K562 (cell line): ENCODE measurements around the gene CERS2. TPM values are rescaled to one million over a fixed set of nuclear protein-coding genes. Genes with fewer than 3 reads are reported as not detected.

ENCODE experiments used
- CBX2 ChIP-seq: fragments of 200-600 bp; sonication (generic); IDR thresholded peaks from one replicate; pipeline ENCODE4 v1.6.1; 2012; ENCODE audit warnings: mild to moderate bottlenecking, low read length, inconsistent platforms; ENCODE audit not compliant: insufficient read depth, poor library complexity, severe bottlenecking
- EZH2 ChIP-seq: IDR thresholded peaks from 2 replicates; pipeline ENCODE4 v1.6.1; 2012; ENCODE audit warnings: low read depth, mild to moderate bottlenecking, inconsistent platforms, low read length, borderline replicate concordance
- FOXA1 ChIP-seq: fragments of 450-650 bp; IDR thresholded peaks from 2 replicates; pipeline ENCODE4 v1.6.1; 2016; ENCODE audit warnings: mild to moderate bottlenecking, borderline replicate concordance
- MAFF ChIP-seq: IDR thresholded peaks from 2 replicates; pipeline ENCODE4 v1.6.1; 2012; ENCODE audit warnings: low read length, improper control_type of control experiment
- MIER1 ChIP-seq: fragments of 450-650 bp; IDR thresholded peaks from 2 replicates; pipeline ENCODE4 v1.6.1; 2016; ENCODE audit warnings: antibody characterized with exemption, mild to moderate bottlenecking, low read depth
- PHF21A ChIP-seq: fragments of 450-650 bp; IDR thresholded peaks from 2 replicates; pipeline ENCODE4 v1.6.1; 2017; ENCODE audit warnings: low read depth, borderline replicate concordance
- PKNOX1 ChIP-seq: fragments of 450-650 bp; IDR thresholded peaks from 2 replicates; pipeline ENCODE4 v1.6.1; 2016
- PTTG1 ChIP-seq: fragments of 450-650 bp; IDR thresholded peaks from 2 replicates; pipeline ENCODE4 v1.6.1; 2016; ENCODE audit warnings: low read depth, mild to moderate bottlenecking, missing genetic modification characterization, missing compliant biosample characterization
- RBM25 ChIP-seq: fragments of 200-400 bp; formaldehyde crosslinking; IDR thresholded peaks from 2 replicates; pipeline ENCODE4 v1.6.1; 2018; ENCODE audit warnings: low read length, low read depth, moderate library complexity; ENCODE audit not compliant: severe bottlenecking
- ZBTB1 ChIP-seq: sonication (generic); formaldehyde crosslinking; IDR thresholded peaks from 2 replicates; pipeline ENCODE4 v1.8.1; 2023; ENCODE audit warnings: missing genetic modification reagents, low read depth, mild to moderate bottlenecking, borderline replicate concordance
- ZBTB34 ChIP-seq: fragments of 250-450 bp; sonication (Bioruptor Pico); IDR thresholded peaks from 2 replicates; pipeline ENCODE4 v1.8.0; 2021; ENCODE audit warnings: mild to moderate bottlenecking, moderate library complexity
- ZNF165 ChIP-seq: fragments of 250-450 bp; sonication (Bioruptor Pico); IDR thresholded peaks from 2 replicates; pipeline ENCODE4 v1.4.0; 2020; ENCODE audit warnings: borderline replicate concordance
- ZNF3 ChIP-seq: fragments of 250-450 bp; sonication (Bioruptor Pico); IDR thresholded peaks from 2 replicates; pipeline ENCODE4 v1.5.0; 2021; ENCODE audit warnings: mild to moderate bottlenecking, moderate library complexity
- ZNF354B ChIP-seq: fragments of 250-450 bp; sonication (Bioruptor Pico); IDR thresholded peaks from 2 replicates; pipeline ENCODE4 v1.4.0; 2020
- ZNF639 ChIP-seq, 2 experiments: fragments of 200-800 bp in 1 of 2; sonication (Bioruptor generic) in 1 of 2; sonication (generic) in 1 of 2; formaldehyde crosslinking in 1 of 2; IDR thresholded peaks in 1 of 2; conservative IDR thresholded peaks in 1 of 2; 2 replicates each; pipeline versions ENCODE4 v1.5.0 to v1.6.1; 2016 to 2020; ENCODE audit warnings: missing compliant biosample characterization in 1 of 2, missing genetic modification characterization in 1 of 2, missing genetic modification reagents in 1 of 2
- ZNF740 ChIP-seq, 3 experiments: fragments of 200-800 bp in 1 of 3; sonication (Bioruptor generic) in 1 of 3; sonication (generic) in 1 of 3; formaldehyde crosslinking in 1 of 3; IDR thresholded peaks; 2 replicates each; pipeline versions ENCODE4 v1.6.1 to v1.8.0; 2016 to 2022; ENCODE audit warnings: mild to moderate bottlenecking in 2 of 3, missing compliant biosample characterization in 2 of 3, missing genetic modification characterization in 2 of 3, missing genetic modification reagents in 1 of 3
- ZNF778 ChIP-seq: fragments of 450-650 bp; formaldehyde crosslinking; IDR thresholded peaks from 2 replicates; pipeline ENCODE4 v1.4.0; 2020; ENCODE audit warnings: mild to moderate bottlenecking, moderate library complexity
- polyA plus RNA-seq, 8 experiments: library from polyadenylated mRNA; depleted of rRNA in 4 of 8; stranded (reverse) in 5 of 8; unstranded in 3 of 8; fragments of >200 nt; fragmentation: Nextera tagmentation in 2 of 8; fragmentation: Illumina TruSeq in 1 of 8; extraction: Ambion mirVana in 2 of 8; extraction: Trizol in 1 of 8; gene quantifications; 2 replicates each; pipeline versions ENCODE4 v1.2.1 to v1.2.3, GENCODE V29; 2011 to 2014; ENCODE audit warnings: inconsistent platforms in 1 of 8, missing spikeins in 1 of 8
- total RNA-seq, 7 experiments: library from RNA; depleted of rRNA in 6 of 7; stranded (reverse); fragments of >200 nt in 6 of 7; fragmentation: Illumina TruSeq in 2 of 7; extraction: Trizol in 2 of 7; gene quantifications; 2 replicates each; pipeline versions ENCODE4 v1.2.1 to v1.2.3, GENCODE V29; 2011 to 2021; ENCODE audit warnings: low replicate concordance in 1 of 7
- TF ChIP-seq, protein P1 (sequence below): fragments of 250-450 bp; sonication (Bioruptor Pico); IDR thresholded peaks from 2 replicates; pipeline ENCODE4 v1.5.0; 2020; ENCODE audit warnings: mild to moderate bottlenecking

Gene CERS2
- total and polyA plus RNA-seq, 9 of the 15 experiments (the other 6 are each of a cell fraction or from before 2014, with no cell fraction given), result 23.4 to 295 (median 132) TPM

GRCh38 chr1:151008244-151009205, 33.9 kb upstream of the CERS2 start, which contains the start of gene PRUNE1 (continued):
- no peak for TF ChIP-seq ZBTB34 (CRISPR knock-in tag)
- no peak for TF ChIP-seq ZNF740 (CRISPR knock-in tag; IDR thresholded peaks at IDR 0.05)
- TF ChIP-seq ZNF740 (tag; IDR thresholded peaks at IDR 0.05), result no peak
- no peak for TF ChIP-seq ZNF354B
- TF ChIP-seq PKNOX1, result no peak
- TF ChIP-seq RBM25, result no peak
- TF ChIP-seq, protein P1, sequence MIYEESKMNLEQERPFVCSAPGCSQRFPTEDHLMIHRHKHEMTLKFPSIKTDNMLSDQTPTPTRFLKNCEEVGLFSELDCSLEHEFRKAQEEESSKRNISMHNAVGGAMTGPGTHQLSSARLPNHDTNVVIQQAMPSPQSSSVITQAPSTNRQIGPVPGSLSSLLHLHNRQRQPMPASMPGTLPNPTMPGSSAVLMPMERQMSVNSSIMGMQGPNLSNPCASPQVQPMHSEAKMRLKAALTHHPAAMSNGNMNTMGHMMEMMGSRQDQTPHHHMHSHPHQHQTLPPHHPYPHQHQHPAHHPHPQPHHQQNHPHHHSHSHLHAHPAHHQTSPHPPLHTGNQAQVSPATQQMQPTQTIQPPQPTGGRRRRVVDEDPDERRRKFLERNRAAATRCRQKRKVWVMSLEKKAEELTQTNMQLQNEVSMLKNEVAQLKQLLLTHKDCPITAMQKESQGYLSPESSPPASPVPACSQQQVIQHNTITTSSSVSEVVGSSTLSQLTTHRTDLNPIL, result no peak
- TF ChIP-seq ZBTB1, result no peak; the same call in 1 of the 2 replicates
- no peak; the same call in 1 of the 2 replicates for TF ChIP-seq PHF21A
- TF ChIP-seq EZH2, result no peak
- TF ChIP-seq ZNF639 (CRISPR knock-in tag; conservative IDR thresholded peaks at IDR 0.05 in 1 of 2, IDR thresholded peaks at IDR 0.05 in 1 of 2), result no peak
- no peak for TF ChIP-seq ZNF165 (CRISPR knock-in tag)
- no peak for TF ChIP-seq MIER1
- TF ChIP-seq PTTG1 (tag), result no peak
- no peak for TF ChIP-seq FOXA1
- TF ChIP-seq ZNF778, result no peak
- no peak for TF ChIP-seq ZNF3 (CRISPR knock-in tag)
- no peak for TF ChIP-seq MAFF
- no peak for TF ChIP-seq CBX2
